Gastrocnemius medialis (tissue), 4 donors: ENCODE data around the gene TMEM181.

Source experiments
- POLR2A ChIP-seq, 2 donors: fragments of 450-650 bp; IDR thresholded peaks; one replicate each; pipeline ENCODE4 v1.6.1; 2017; ENCODE audit warnings: antibody characterized with exemption in 2 of 2, mild to moderate bottlenecking in 2 of 2, moderate library complexity in 2 of 2
- TF ChIP-seq, protein P1 (sequence below), 5 experiments: fragments of 450-650 bp in 3 of 5; fragments of 200-600 bp in 2 of 5; sonication (generic) in 2 of 5; IDR thresholded peaks in 4 of 5; conservative IDR thresholded peaks in 1 of 5; 1 replicate in 4 of 5; 2 replicates in 1 of 5; pipeline ENCODE4 v1.5.1; 2016 to 2019; ENCODE audit warnings: antibody characterized with exemption in 5 of 5, mild to moderate bottlenecking in 3 of 5, moderate library complexity in 3 of 5

DNA sequence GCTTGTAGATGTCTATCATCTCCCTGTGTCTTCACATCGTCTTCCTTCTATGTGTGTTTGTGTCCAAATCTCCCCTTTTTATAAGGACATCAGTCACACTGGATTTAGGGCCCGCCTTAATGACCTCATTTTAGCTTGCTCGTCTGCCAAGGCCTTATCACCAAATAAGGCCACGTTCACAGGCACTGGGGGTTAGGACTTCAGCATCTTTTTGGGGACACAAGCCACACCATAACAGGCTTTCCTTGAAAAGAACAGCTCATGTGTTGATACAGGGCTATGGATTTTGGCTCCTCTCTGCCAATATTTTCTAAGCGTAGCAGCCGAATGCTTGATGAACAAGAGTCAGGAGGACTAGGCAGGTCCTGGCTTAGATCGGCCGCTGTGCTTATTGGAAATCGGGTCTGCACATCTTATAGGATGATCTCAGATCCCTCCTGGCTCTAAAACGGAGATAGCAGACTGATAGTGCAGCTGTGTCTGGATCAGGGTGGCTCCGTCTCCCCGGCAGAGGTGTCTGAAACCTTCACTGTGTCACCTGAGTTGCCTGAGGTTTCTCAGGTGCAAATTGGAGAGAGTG lies 16.2 kb upstream of the TMEM181 start:
- TF ChIP-seq, protein P1, sequence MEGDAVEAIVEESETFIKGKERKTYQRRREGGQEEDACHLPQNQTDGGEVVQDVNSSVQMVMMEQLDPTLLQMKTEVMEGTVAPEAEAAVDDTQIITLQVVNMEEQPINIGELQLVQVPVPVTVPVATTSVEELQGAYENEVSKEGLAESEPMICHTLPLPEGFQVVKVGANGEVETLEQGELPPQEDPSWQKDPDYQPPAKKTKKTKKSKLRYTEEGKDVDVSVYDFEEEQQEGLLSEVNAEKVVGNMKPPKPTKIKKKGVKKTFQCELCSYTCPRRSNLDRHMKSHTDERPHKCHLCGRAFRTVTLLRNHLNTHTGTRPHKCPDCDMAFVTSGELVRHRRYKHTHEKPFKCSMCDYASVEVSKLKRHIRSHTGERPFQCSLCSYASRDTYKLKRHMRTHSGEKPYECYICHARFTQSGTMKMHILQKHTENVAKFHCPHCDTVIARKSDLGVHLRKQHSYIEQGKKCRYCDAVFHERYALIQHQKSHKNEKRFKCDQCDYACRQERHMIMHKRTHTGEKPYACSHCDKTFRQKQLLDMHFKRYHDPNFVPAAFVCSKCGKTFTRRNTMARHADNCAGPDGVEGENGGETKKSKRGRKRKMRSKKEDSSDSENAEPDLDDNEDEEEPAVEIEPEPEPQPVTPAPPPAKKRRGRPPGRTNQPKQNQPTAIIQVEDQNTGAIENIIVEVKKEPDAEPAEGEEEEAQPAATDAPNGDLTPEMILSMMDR (IDR thresholded peaks at IDR 0.05 in 4 of 5, conservative IDR thresholded peaks at IDR 0.05 in 1 of 5), result no peak
- no peak for TF ChIP-seq POLR2A (IDR thresholded peaks at IDR 0.05)
